ENCODE measurements around the gene TULP4.

GRCh38 chr6:158543606-158544185 lies 231.4 kb downstream of the TULP4 start:
- TF ChIP-seq CTCF (IDR thresholded peaks at IDR 0.05) (no peak), POLR2A (IDR thresholded peaks at IDR 0.05) (no peak)

All from prostate gland (tissue), 2 donors.